ENCODE data around the gene ACO2.

GRCh38 chr22:41435560-41435959 lies 33.4 kb upstream of the ACO2 start:
- no peak for TF ChIP-seq CTCF (IDR thresholded peaks at IDR 0.05; ENCODE audit: low read depth, low read length)
- TF ChIP-seq EZH2phosphoT487 (IDR thresholded peaks at IDR 0.05; ENCODE audit: low read depth): no peak
